NOMO-1 treated with dmso at 0.1 percent for 144 hours (cell line): Measurements from ENCODE around the gene ASCL1.

Experiments
- DNase-seq: peaks from one replicate; lab custom pipeline; 2025; ENCODE audit not compliant: unreplicated experiment; lab: John Stamatoyannopoulos, UW

The ASCL1 gene

DNA sequence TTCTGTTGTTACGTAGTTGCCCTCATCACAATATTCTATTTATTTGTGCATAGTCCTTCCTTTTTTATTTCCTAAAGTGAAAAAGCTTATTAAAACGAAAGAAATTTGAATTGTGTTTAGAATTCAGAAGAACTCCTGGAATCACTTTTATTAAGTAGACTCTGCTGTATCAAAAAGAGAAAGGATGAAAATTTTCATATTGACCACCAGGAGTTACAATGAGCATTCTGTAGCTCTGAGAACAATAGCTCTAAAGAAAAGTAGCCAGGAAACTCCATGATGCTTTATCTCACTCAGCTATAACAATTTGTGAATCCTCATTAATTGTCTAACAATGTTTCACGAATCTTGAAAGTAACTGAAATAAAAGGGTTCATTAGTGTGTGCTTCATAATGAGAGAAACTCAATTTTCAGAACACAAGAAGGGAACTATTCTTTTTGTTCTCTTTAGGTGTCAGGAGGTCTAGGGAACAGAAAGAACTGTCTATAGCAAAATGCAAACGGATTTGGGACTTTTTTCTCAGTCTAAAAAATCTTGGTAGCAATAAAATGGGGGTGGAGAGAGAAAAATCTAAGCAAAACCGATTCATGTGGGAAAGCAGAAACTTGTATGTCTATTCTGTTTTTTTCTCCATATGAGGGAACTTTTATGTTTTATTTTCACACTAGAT lies 19.3 kb downstream of the ASCL1 start:
- no peak for DNase-seq

DNA sequence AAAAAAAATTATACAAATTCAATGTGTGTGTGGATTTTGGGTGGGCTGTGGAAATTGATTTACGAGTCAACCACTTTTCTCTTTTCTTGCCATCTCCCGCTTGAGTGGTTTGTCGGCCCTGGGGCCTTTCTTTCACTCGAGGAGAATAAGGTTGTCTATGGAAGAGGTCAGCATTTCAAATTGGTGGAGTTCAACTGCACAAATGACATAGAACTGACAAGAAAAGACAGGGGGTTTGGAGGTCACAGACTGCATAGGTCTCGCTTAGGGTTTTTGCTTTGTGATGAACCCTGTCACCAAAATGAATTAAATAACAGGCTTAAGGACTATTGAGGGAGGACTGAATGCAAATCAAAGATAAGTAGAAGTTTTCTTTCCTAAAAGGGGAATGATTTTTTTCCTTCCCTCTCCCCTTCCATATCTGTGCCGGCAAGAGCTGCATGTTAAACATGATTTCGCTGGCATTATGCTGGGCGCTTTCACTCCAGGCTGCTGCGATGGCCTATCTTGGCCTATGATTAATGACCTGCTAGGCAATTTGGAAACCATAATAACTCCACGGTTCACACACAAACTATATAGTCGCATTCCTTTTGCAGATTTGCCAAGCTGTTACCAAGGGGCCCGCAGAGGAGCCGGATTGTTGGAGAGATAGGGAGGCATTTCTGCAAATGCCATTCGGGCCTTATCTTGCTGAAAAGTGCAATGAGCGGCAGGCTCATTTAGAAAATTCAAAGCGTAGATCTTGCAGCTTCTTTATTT lies 20.7 kb downstream of the ASCL1 start:
- DNase-seq: no peak

DNA sequence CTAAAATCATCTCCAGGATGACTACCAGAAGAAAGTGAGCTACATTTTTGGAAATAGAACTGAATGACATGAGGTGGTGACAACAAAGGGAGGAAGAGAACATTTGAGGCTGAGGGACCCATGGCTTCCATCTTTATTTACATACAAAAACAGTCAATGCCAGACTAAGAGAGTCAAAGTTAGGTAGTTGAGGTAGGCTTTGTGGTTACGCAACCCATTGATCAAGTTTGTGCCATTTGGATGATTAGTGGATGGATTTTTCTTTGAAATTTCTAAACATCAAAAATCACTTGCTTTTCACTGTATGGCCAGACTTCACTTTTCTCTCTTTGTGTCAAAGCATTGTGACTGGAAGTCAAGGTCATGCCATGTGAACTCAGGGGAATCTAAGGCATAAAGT lies 22.9 kb downstream of the ASCL1 start:
- DNase-seq: no peak

DNA sequence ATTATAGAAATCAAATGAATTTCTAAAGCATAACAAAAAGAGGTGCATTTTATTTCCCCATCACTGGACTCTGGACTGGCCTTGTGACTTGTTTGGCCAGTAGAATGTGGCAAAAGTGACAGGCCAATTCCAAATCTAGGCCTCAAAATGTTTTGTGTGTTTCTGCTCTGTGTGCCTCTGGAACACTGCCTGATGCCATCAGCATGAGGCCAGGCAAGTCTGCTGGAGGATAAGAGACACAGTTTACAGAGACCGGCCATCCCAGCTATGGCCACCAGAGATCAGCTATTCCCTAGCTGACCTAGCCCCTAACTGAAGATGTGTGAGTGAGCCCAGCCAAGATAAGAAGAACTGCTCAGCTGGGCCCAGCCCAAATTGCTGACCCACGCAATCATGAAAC lies 32.9 kb downstream of the ASCL1 start:
- no peak for DNase-seq

DNA sequence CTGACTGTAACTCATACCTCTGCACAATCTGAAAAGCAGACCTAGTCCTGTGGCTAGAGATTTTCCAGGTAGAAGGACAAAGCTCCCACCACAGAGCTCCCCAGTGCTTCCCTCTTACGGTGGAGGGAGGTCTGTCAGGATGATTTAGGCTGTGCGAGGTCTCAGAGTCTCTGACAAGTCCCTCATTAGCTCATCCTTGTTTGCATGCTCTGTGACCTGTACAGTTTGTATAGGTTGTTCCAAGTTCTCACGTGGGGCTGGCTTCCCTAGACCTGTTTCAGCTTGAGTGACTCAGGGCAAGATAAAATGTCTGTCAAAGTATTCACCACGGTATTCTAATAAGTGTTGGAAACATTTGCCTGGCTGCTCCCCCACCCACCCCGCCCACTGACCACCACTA lies 34.8 kb downstream of the ASCL1 start:
- no peak for DNase-seq

DNA sequence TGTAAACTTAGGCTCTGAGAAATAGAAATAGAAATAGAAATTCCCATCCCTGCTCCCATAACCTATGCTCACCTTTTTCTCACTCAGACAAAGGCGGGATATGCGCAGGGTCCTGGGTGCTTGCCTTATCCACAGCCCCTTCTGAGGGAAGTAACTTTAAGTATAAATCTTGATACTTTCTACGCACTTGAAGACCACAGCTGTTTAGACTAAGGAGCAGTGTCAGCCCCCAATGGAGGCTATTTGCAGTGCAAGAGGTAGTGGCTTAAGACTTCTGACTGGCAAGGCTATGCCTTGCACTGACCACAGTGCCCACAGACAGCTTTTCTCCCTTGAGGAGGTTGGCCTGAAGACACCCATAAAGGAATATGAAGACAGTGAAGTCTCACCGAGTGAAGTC lies 35.2 kb downstream of the ASCL1 start:
- DNase-seq: no peak

DNA sequence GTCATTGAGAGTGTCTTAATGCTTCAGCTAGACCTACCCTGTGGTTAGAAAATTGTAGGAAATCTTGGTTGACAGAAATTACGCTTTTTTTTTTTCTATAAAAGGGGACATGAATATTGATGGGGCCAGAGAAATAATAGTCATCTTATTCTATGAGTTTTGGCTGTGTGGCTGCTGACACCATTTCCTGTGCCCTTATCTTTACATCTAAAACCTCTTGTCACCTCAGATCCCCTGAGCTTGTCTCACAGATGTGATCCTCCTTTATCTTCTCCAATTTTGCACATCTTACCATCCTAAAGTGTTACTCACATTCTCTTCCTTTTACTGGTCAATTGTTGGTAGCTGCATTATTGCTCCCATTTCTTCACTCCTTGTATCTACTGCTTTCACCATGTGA lies 36.1 kb downstream of the ASCL1 start:
- no peak for DNase-seq

DNA sequence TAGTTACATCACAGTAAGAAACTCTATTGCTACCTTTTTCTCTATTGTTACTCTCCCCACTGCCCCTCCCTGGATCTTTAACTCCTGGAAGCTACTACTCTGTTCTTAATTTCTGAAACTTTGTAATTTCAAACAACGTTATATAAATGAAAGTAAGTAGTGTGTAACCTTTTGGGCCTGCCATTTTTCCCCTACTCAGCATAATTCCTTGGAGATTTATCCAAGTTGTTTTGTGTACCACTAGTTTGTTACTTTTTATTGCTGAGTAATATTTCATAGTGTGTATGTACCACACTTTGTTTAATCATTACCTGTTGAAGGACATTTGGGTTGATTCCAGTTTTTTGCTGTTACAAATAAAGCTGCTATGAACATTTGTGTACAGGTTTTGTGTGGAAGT lies 37.9 kb downstream of the ASCL1 start:
- DNase-seq: no peak
